NCI-H1417 treated with DMSO at 0.1 percent for 48 hours (cell line): ENCODE measurements around the gene SYCE3.
"Not testable (repeated sequence)": the region's sequence is repeated elsewhere in the genome, so short reads cannot be mapped to it uniquely, and the experiment has no call there.

Experiments used
- DNase-seq: peaks from one replicate; lab custom pipeline; 2025; lab: John Stamatoyannopoulos, UW

Gene SYCE3

GRCh38 chr22:50562523-50563412 is at the start of gene SYCE3:
TSS of gene SYCE3 (minus strand) at chr22:50562919. CDS start at chr22:50556405, 6,514 bp downstream.
- DNase-seq: peak; percentile 63

- DNase-seq: no peak
Observed at GRCh38 chr22:50612168-50612527, 49.4 kb upstream of the SYCE3 start.

GRCh38 chr22:50611341-50612060 is 48.8 kb upstream of the SYCE3 start:
- no peak for DNase-seq

GRCh38 chr22:50610581-50610980 is 47.9 kb upstream of the SYCE3 start:
- no peak for DNase-seq

- DNase-seq: no peak
Observed at GRCh38 chr22:50610041-50610451, 47.3 kb upstream of the SYCE3 start.

- no peak for DNase-seq
Observed at GRCh38 chr22:50609599-50609998, 46.9 kb upstream of the SYCE3 start.

- no peak for DNase-seq
Observed at GRCh38 chr22:50608996-50609395, 46.3 kb upstream of the SYCE3 start.

GRCh38 chr22:50608058-50608840 is 45.5 kb upstream of the SYCE3 start:
- not testable (repeated sequence) for DNase-seq

- no peak for DNase-seq
Observed at GRCh38 chr22:50607659-50608020, 44.9 kb upstream of the SYCE3 start.

GRCh38 chr22:50606946-50607658 is 44.4 kb upstream of the SYCE3 start:
- DNase-seq: no peak

- no peak for DNase-seq
Observed at GRCh38 chr22:50606165-50606945, 43.6 kb upstream of the SYCE3 start.

- DNase-seq: no peak
Observed at GRCh38 chr22:50605613-50606074, 42.9 kb upstream of the SYCE3 start.

GRCh38 chr22:50605002-50605612 is 42.4 kb upstream of the SYCE3 start:
- no peak for DNase-seq

GRCh38 chr22:50604256-50605001 is 41.7 kb upstream of the SYCE3 start:
- no peak for DNase-seq

GRCh38 chr22:50603511-50604255 is 41.0 kb upstream of the SYCE3 start:
- DNase-seq: no peak

- no peak for DNase-seq
Observed at GRCh38 chr22:50602338-50602700, 39.6 kb upstream of the SYCE3 start.

GRCh38 chr22:50601669-50602337 is 39.1 kb upstream of the SYCE3 start:
- DNase-seq: no peak

GRCh38 chr22:50600967-50601668 is 38.4 kb upstream of the SYCE3 start:
- DNase-seq: no peak
